ENCODE data around the gene ILF2. TPM values are rescaled to one million over a fixed set of nuclear protein-coding genes. Genes with fewer than 3 reads are reported as not detected.

ILF2 gene
- total RNA-seq, 1 donor from 2014 or later, result 185 TPM

DNA sequence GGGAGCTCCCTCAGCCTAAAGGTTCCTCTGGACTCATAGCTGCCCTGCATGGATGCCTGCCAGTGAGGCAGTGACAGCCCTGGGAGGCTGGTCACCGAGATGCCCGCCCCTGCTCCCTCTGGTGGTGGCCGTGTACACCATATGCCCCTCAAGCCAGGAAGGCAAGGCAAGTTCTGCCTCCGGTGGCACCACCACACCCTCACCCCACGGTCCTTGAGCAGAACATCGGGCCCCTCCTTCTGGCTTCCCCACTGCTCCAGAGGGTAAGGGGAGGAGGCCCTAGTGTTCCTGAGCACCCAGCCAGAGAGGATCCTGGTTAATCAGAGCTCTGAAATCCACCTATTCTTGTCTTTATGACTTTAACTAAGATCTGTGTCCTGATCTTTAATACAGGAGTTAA lies 53.1 kb downstream of the ILF2 start:
- Histone ChIP-seq H3K9ac (ENCODE audit: low read length) (no peak overlapping the region), H3K27ac (ENCODE audit: low read depth, low read length) (no peak overlapping the region), H3K4me3 (ENCODE audit: insufficient read depth, low read depth, low read length) (no peak overlapping the region), H3K9me3 (ENCODE audit: insufficient read depth, low read depth, low read length) (no peaks in the 10 kb centered on the region), H3K4me1 (ENCODE audit: insufficient read depth, low read length) (peaks cover 3% of the 10 kb centered on the region), H3K36me3 (ENCODE audit: insufficient read depth, low read length) (peaks cover 19% of the 10 kb centered on the region), H4K20me1 (ENCODE audit: insufficient read depth, low read length) (no peaks in the 10 kb centered on the region), H2AFZ (ENCODE audit: low read depth, low read length) (no peak overlapping the region), H3K79me2 (ENCODE audit: insufficient read depth, low read length) (peaks cover 8% of the 10 kb centered on the region), H3K4me2 (ENCODE audit: low read length) (no peak overlapping the region), H3K27me3 (ENCODE audit: insufficient read depth, low read length) (no peaks in the 10 kb centered on the region)
- no peak overlapping the region for H3K4me3 Mint-ChIP-seq (ENCODE audit: unreplicated experiment)
- no peak for TF ChIP-seq EZH2 (IDR thresholded peaks at IDR 0.05; ENCODE audit: insufficient read depth, low read length)
- TF ChIP-seq, protein P1, sequence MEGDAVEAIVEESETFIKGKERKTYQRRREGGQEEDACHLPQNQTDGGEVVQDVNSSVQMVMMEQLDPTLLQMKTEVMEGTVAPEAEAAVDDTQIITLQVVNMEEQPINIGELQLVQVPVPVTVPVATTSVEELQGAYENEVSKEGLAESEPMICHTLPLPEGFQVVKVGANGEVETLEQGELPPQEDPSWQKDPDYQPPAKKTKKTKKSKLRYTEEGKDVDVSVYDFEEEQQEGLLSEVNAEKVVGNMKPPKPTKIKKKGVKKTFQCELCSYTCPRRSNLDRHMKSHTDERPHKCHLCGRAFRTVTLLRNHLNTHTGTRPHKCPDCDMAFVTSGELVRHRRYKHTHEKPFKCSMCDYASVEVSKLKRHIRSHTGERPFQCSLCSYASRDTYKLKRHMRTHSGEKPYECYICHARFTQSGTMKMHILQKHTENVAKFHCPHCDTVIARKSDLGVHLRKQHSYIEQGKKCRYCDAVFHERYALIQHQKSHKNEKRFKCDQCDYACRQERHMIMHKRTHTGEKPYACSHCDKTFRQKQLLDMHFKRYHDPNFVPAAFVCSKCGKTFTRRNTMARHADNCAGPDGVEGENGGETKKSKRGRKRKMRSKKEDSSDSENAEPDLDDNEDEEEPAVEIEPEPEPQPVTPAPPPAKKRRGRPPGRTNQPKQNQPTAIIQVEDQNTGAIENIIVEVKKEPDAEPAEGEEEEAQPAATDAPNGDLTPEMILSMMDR (IDR thresholded peaks at IDR 0.05; ENCODE audit: insufficient read depth, low read depth, low read length), result peak; percentile 39
- no peak for FAIRE-seq
- H3K9me3 Mint-ChIP-seq (ENCODE audit: unreplicated experiment), result peaks cover 2% of the 10 kb centered on the region
- H3K27ac Mint-ChIP-seq (ENCODE audit: unreplicated experiment), result peak overlapping the region; percentile 47
- DNase-seq (ENCODE audit: low read depth), result no peak
- no peaks in the 10 kb centered on the region for H3K4me1 Mint-ChIP-seq (ENCODE audit: low read depth, unreplicated experiment)
- H3K36me3 Mint-ChIP-seq (ENCODE audit: low read depth, unreplicated experiment), result peaks cover 17% of the 10 kb centered on the region
- H3K27me3 Mint-ChIP-seq (ENCODE audit: low read depth, unreplicated experiment), result no peaks in the 10 kb centered on the region

DNA sequence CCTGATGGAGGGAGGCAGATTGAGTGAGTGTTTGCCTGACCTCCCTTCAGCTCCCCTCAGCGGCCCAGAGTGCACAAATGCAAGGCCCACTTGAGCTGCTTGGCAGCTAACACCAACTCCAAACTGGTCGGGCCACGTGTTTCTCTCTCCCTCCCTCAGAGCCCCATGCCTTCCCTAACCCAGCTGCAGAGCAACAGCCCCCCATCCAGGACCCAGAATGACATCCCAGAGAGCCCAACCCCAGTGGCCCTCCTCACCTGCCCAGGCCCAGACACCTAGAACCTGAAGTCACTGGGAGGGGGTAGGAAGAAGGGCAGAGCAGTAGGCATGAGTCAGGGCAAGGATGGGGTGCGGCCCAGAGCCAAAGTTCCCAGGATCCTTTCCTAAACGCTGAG lies 53.9 kb downstream of the ILF2 start:
- Mint-ChIP-seq H3K27me3 (ENCODE audit: low read depth, unreplicated experiment) (no peaks in the 10 kb centered on the region), H3K4me1 (ENCODE audit: low read depth, unreplicated experiment) (no peaks in the 10 kb centered on the region), H3K36me3 (ENCODE audit: low read depth, unreplicated experiment) (peaks cover 16% of the 10 kb centered on the region), H3K27ac (ENCODE audit: unreplicated experiment) (no peak overlapping the region), H3K9me3 (ENCODE audit: unreplicated experiment) (peaks cover 2% of the 10 kb centered on the region), H3K4me3 (ENCODE audit: unreplicated experiment) (no peak overlapping the region)
- Histone ChIP-seq H3K27me3 (ENCODE audit: insufficient read depth, low read length) (no peaks in the 10 kb centered on the region), H3K9ac (ENCODE audit: low read length) (no peak overlapping the region), H3K36me3 (ENCODE audit: insufficient read depth, low read length) (peaks cover 14% of the 10 kb centered on the region), H3K79me2 (ENCODE audit: insufficient read depth, low read length) (peaks cover 16% of the 10 kb centered on the region), H3K27ac (ENCODE audit: low read depth, low read length) (no peak overlapping the region), H4K20me1 (ENCODE audit: insufficient read depth, low read length) (no peaks in the 10 kb centered on the region), H3K4me3 (ENCODE audit: insufficient read depth, low read depth, low read length) (no peak overlapping the region), H3K4me2 (ENCODE audit: low read length) (no peak overlapping the region), H2AFZ (ENCODE audit: low read depth, low read length) (no peak overlapping the region), H3K4me1 (ENCODE audit: insufficient read depth, low read length) (peaks cover 4% of the 10 kb centered on the region), H3K9me3 (ENCODE audit: insufficient read depth, low read depth, low read length) (no peaks in the 10 kb centered on the region)
- DNase-seq (ENCODE audit: low read depth), result no peak
- TF ChIP-seq, protein P1 (IDR thresholded peaks at IDR 0.05; ENCODE audit: insufficient read depth, low read depth, low read length), result no peak
- no peak for TF ChIP-seq EZH2 (IDR thresholded peaks at IDR 0.05; ENCODE audit: insufficient read depth, low read length)
- FAIRE-seq, result no peak

DNA sequence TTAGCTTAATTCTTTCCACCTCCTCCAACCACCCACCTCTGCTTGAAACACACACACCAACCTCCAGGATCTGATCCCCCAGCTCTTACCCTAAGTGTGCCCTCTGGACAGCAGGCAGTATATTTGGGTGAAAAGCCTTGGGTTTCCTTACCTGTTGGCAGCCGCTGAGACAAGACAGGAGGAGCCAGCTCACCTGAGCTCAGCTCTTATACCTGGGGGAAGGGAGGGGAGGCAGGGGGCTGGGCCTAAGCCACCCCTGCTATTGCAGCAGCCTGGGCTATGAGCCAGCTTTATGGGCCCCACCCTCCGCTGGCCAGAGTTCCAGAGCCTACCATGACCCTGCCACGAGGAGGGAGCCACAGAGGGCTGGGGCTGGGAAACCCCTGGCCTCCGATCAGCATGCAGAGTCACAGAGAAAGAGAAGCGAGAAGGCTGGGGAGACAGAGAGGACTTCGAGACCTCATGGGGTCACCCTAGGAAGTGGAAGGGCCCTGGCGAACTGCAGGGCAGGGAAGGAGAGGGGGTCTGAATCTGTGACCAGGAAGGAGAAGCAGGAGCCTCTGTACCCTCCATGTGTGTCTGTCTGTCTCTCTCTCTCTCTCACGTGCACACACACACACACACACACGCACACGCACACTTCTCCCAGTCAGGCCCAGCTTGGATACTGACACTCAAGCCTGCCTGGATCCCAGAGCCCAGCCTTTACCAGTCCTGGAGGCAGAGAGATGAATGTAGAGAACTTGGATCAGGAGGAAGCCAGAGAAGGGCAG lies 54.5 kb downstream of the ILF2 start, which contains the start of gene S100A14:
TSS of gene S100A14 (minus strand) at position 182 of the 773 bp plus-strand sequence. CDS start 467 bp downstream, outside the sequence.
- Histone ChIP-seq H4K20me1 (ENCODE audit: insufficient read depth, low read length) (peaks cover 6% of the 10 kb centered on the region), H3K9me3 (ENCODE audit: insufficient read depth, low read depth, low read length) (no peaks in the 10 kb centered on the region), H3K4me1 (ENCODE audit: insufficient read depth, low read length) (peaks cover 10% of the 10 kb centered on the region), H3K36me3 (ENCODE audit: insufficient read depth, low read length) (peaks cover 14% of the 10 kb centered on the region), H3K79me2 (ENCODE audit: insufficient read depth, low read length) (peaks cover 21% of the 10 kb centered on the region), H3K4me3 (ENCODE audit: insufficient read depth, low read depth, low read length) (no peak within 1 kb of the TSS), H2AFZ (ENCODE audit: low read depth, low read length) (no peak within 1 kb of the TSS), H3K27ac (ENCODE audit: low read depth, low read length) (no peak within 1 kb of the TSS), H3K27me3 (ENCODE audit: insufficient read depth, low read length) (no peaks in the 10 kb centered on the region), H3K9ac (ENCODE audit: low read length) (no peak within 1 kb of the TSS), H3K4me2 (ENCODE audit: low read length) (no peak within 1 kb of the TSS)
- TF ChIP-seq, protein P1 (IDR thresholded peaks at IDR 0.05; ENCODE audit: insufficient read depth, low read depth, low read length), result no peak
- TF ChIP-seq EZH2 (IDR thresholded peaks at IDR 0.05; ENCODE audit: insufficient read depth, low read length), result no peak
- Mint-ChIP-seq H3K27ac (ENCODE audit: unreplicated experiment) (no peak within 1 kb of the TSS), H3K27me3 (ENCODE audit: low read depth, unreplicated experiment) (no peaks in the 10 kb centered on the region), H3K36me3 (ENCODE audit: low read depth, unreplicated experiment) (peaks cover 16% of the 10 kb centered on the region), H3K4me3 (ENCODE audit: unreplicated experiment) (no peak within 1 kb of the TSS), H3K9me3 (ENCODE audit: unreplicated experiment) (peaks cover 2% of the 10 kb centered on the region), H3K4me1 (ENCODE audit: low read depth, unreplicated experiment) (peaks cover 5% of the 10 kb centered on the region)
- DNase-seq (ENCODE audit: low read depth), result no peak
- FAIRE-seq, result no peak
